Coronary artery (tissue), 2 donors: ENCODE data around the gene RIPK4.
"Not testable (repeated sequence)": the region's sequence is repeated elsewhere in the genome, so short reads cannot be mapped to it uniquely, and the experiment has no call there.

Experiments used
- DNase-seq: peaks from one replicate; pipeline ENCODE4 v3.0.0-alpha.2; 2017; ENCODE audit warnings: low spot score
- H3K27ac ChIP-seq, 2 donors: fragments of 200-600 bp; sonication (generic); one replicate each; pipeline ENCODE4 v1.5.1; 2016 to 2019
- H3K4me3 ChIP-seq: fragments of 200-600 bp; sonication (generic); 2 replicates; pipeline ENCODE4 v1.5.1; 2016; ENCODE audit warnings: mild to moderate bottlenecking, moderate library complexity
- TF ChIP-seq, protein P1 (sequence below): fragments of 200-600 bp; sonication (generic); IDR thresholded peaks from one replicate; pipeline ENCODE4 v1.5.1; 2019; ENCODE audit warnings: antibody characterized with exemption

RIPK4 gene

DNA sequence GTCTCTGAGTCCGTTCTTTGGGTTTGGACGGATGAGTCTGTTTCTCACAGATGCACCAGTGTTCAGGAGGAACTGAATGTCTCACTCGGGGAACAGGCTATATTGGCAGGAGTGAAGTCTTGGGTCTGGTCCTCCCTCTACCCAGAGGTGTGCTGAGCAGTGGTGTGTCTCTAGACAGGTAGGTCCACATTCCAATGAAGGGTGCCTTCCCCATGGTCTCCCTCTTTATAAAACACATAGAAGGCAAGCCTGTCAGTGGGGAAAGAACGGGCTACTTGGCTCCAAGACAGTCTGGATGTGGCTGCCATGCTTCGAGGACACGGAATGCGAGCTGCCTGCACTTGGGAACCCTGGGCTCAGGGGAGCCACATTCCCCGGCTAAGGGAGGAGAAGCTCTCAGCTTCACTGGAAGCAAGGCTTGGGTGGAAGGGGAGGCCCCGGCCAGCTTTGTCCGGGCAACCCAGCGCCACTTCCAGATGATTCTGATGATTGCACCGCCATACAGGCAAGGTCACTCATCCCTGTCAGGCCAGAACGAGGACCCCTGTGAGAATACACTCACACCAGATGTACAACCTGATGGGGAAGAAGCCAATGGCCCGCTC lies 29.7 kb upstream of the RIPK4 start:
- TF ChIP-seq, protein P1, sequence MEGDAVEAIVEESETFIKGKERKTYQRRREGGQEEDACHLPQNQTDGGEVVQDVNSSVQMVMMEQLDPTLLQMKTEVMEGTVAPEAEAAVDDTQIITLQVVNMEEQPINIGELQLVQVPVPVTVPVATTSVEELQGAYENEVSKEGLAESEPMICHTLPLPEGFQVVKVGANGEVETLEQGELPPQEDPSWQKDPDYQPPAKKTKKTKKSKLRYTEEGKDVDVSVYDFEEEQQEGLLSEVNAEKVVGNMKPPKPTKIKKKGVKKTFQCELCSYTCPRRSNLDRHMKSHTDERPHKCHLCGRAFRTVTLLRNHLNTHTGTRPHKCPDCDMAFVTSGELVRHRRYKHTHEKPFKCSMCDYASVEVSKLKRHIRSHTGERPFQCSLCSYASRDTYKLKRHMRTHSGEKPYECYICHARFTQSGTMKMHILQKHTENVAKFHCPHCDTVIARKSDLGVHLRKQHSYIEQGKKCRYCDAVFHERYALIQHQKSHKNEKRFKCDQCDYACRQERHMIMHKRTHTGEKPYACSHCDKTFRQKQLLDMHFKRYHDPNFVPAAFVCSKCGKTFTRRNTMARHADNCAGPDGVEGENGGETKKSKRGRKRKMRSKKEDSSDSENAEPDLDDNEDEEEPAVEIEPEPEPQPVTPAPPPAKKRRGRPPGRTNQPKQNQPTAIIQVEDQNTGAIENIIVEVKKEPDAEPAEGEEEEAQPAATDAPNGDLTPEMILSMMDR = no peak
- H3K4me3 ChIP-seq = no peak overlapping the region
- H3K27ac ChIP-seq = no peak overlapping the region
- no peak for DNase-seq

DNA sequence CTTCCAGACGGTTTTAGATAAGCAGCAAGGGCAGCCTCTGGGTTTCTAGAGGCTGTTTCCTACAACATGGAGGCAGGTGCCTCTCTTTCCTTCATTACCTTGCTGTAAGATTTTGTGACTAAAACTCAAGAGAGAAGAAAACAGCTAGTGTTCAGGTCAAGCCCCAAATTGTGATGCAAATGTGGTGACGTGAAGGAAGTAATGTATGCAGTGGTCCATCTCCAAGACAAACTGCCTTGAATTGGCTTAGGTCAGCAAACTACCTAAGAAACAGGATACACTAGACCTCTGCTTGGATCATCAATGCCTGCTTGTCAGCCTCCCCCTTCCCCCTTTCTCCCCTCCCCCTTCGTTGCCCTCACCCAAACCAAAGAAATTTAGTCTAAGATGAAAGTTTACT lies 28.9 kb upstream of the RIPK4 start:
- Histone ChIP-seq H3K27ac (no peak overlapping the region), H3K4me3 (no peak overlapping the region)
- TF ChIP-seq, protein P1 = no peak
- no peak for DNase-seq

DNA sequence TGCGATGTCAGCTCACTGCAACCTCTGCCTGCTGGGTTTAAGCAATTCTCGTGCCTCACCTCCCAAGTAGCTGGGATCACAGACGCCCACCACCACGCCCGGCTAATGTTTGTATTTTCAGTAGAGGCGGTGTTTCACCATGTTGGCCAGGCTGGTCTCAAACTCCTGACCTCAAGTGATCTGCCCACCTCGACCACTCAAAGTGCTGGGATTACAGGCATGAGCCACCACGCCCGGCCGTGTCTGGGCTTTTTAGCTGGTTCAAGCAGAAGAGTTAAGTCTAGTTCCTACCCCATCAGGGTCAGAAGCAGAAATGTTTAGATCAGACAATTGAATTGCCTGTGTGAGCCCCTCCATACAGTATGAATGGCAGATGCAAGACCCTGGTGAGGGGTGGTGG lies 27.7 kb upstream of the RIPK4 start:
- TF ChIP-seq, protein P1 = no peak

DNA sequence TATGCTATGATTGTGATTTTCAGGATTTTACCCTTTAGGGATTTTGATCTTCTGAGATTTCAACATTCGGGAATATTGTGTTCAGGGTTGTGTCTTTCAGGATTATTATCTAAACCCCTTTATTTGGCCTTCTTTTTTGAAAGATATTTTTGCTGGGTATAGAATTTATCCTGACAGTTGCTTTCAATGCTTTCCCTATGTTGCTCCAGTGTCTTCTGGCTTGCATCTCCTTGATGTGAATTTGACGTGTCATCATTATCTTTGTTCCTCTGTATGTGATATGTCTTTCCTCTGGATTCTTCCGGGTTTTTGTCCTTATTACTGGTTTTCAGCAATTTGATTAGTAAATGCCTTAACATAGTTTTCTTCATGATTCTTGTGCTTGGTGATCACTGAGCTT lies 25.9 kb upstream of the RIPK4 start:
- no peak for DNase-seq
- TF ChIP-seq, protein P1 = no peak
- Histone ChIP-seq H3K4me3 (no peak overlapping the region), H3K27ac (no peak overlapping the region)

More for the DNA sequence above, 27.7 kb upstream of the RIPK4 start:
- no peak overlapping the region for H3K4me3 ChIP-seq
- no peak overlapping the region for H3K27ac ChIP-seq
- DNase-seq = no peak

DNA sequence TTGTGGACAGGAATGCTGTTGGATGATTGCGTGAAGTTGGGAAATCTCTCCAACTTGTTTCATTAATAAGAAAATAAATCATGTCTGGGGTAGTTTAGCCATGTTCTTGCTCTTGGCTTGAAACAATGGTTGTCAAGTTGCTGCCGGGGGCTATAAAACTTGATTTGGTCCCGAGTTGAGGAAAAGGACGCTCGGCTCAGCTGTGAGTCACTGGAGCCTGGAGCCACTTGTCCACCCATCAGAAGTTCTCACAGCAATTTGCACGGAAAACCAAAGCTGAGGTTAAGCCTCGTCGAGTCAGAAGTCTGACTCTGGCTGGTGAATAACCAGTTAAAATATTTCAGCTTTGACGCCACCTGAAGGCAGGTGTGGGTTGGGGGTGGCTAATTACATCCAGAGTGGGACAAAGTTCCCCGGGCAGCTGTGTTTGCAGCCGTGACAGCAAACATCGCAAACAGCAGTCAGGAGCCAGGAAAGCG lies 19.7 kb upstream of the RIPK4 start:
- Histone ChIP-seq H3K27ac (no peak overlapping the region), H3K4me3 (no peak overlapping the region)
- TF ChIP-seq, protein P1 = no peak
- DNase-seq = no peak

DNA sequence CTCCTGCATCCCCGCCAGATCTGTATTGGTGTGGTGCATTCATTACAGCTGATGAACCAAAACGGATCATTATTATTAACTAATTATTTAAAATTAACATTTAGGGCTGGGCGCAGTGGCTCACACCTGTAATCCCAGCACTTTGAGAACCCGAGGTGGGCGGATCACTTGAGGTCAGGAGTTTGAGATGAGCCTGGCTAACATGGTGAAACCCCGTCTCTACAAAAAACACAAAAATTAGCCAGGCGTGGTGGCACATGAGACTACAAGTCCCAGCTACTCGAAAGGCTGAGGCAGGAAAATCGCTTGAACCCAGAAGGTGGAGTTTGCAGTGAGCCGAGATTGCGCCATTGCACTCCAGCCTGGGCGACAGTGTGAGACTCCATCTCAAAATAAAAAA lies 18.4 kb upstream of the RIPK4 start:
- H3K4me3 ChIP-seq, H3K27ac ChIP-seq, DNase-seq: not testable (repeated sequence)

DNA sequence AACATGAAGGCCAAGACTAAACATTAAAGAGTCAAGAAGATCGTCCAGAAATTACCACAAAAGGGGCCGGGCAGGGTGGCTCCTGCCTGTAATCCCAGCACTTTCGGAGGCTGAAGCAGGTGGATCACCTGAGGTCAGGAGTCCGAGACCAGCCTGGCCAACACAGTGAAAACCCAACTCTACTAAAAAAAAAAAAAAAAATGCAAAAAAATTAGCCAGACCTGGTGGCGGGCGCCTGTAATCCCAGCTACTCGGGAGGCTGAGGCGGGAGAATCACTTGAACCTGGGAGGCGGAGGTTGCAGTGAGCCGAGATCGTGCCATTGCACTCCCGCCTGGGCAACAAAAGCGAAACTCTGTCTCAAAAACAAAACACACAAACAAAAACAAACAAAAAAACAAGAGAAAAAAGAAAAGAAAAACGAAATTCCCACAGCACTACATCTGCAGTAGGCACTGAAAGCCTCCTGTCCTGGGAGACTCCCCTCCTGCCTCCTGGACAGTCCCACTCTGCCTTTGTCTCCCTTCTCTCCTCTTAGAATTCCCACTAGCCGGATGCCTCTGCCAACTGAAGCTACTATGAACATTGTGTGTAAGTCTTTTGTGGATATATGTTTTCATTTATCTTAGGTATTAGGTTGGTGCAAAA lies 17.7 kb upstream of the RIPK4 start:
- TF ChIP-seq, protein P1 = no peak
- DNase-seq = no peak
- Histone ChIP-seq H3K27ac (no peak overlapping the region), H3K4me3 (no peak overlapping the region)
